WTC11 (cell line): ENCODE data around the gene ADARB2. TPM values are rescaled to one million over a fixed set of nuclear protein-coding genes. Genes with fewer than 3 reads are reported as not detected.

Source experiments
- ATAC-seq: fragments of 200-7000 bp; cut with Tn5 transposase; 2 replicates; pipeline ENCODE4 v1.10.0; 2021; ENCODE audit warnings: mild to moderate bottlenecking, moderate library complexity
- CTCF ChIA-PET: fragments of 300-600 bp; sonication (Branson Sonifier 250); formaldehyde crosslinking; loops from one replicate; lab custom pipeline; 2021; ENCODE audit warnings: antibody characterized with exemption; lab: Charles Lee
- POLR2A ChIA-PET: fragments of 350-600 bp; sonication (Branson Sonifier 250); formaldehyde crosslinking; loops from one replicate; lab custom pipeline; 2021; ENCODE audit warnings: antibody characterized with exemption; lab: Charles Lee
- DNase-seq: peaks from one replicate; pipeline ENCODE4 v3.0.0; 2021; ENCODE audit warnings: low spot score
- H3K27ac Mint-ChIP-seq: 2 replicates; pipeline ENCODE4 v1.8.0; 2021; ENCODE audit warnings: mixed read lengths
- H3K27me3 Mint-ChIP-seq: 2 replicates; pipeline ENCODE4 v1.8.0; 2021; ENCODE audit warnings: low read depth, mild to moderate bottlenecking, moderate library complexity, mixed read lengths
- H3K36me3 Mint-ChIP-seq: 2 replicates; pipeline ENCODE4 v1.8.0; 2021; ENCODE audit warnings: mixed read lengths
- H3K4me1 Mint-ChIP-seq: 2 replicates; pipeline ENCODE4 v1.8.0; 2022; ENCODE audit warnings: mixed read lengths
- H3K4me3 Mint-ChIP-seq: 2 replicates; pipeline ENCODE4 v1.8.0; 2021; ENCODE audit warnings: mild to moderate bottlenecking, moderate library complexity, mixed read lengths
- H3K9me3 Mint-ChIP-seq: 2 replicates; pipeline ENCODE4 v1.8.0; 2021; ENCODE audit warnings: mixed read lengths
- CREB1 ChIP-seq: sonication (generic); formaldehyde crosslinking; IDR thresholded peaks from 2 replicates; pipeline ENCODE4 v1.8.0; 2023; ENCODE audit warnings: mild to moderate bottlenecking, missing genetic modification reagents
- E2F4 ChIP-seq: sonication (generic); formaldehyde crosslinking; IDR thresholded peaks from 2 replicates; pipeline ENCODE4 v1.8.1; 2022; ENCODE audit warnings: low read depth, mild to moderate bottlenecking, moderate library complexity, missing genetic modification reagents, borderline replicate concordance
- ELF4 ChIP-seq: sonication (generic); formaldehyde crosslinking; IDR thresholded peaks from 2 replicates; pipeline ENCODE4 v1.8.1; 2022; ENCODE audit warnings: low read depth, mild to moderate bottlenecking, moderate library complexity, missing genetic modification reagents
- ERG ChIP-seq: fragments of 250-450 bp; sonication (Bioruptor Pico); IDR thresholded peaks from 2 replicates; pipeline ENCODE4 v1.8.0; 2021; ENCODE audit warnings: mild to moderate bottlenecking
- ESRRA ChIP-seq: sonication (generic); formaldehyde crosslinking; IDR thresholded peaks from 2 replicates; pipeline ENCODE4 v1.8.1; 2022; ENCODE audit warnings: mild to moderate bottlenecking, missing genetic modification reagents, borderline replicate concordance
- FOXJ3 ChIP-seq: sonication (generic); formaldehyde crosslinking; IDR thresholded peaks from 2 replicates; pipeline ENCODE4 v1.9.0; 2021; ENCODE audit warnings: missing genetic modification reagents, mild to moderate bottlenecking, borderline replicate concordance
- FOXK1 ChIP-seq: sonication (generic); formaldehyde crosslinking; IDR thresholded peaks from 2 replicates; pipeline ENCODE4 v1.8.0; 2022; ENCODE audit warnings: mild to moderate bottlenecking, moderate library complexity, missing genetic modification reagents
- GTF2I ChIP-seq: fragments of 250-450 bp; sonication (Bioruptor Pico); conservative IDR thresholded peaks from 2 replicates; pipeline ENCODE4 v1.4.0; 2021; ENCODE audit warnings: mild to moderate bottlenecking
- MLX ChIP-seq: sonication (generic); formaldehyde crosslinking; IDR thresholded peaks from 2 replicates; pipeline ENCODE4 v1.8.1; 2023; ENCODE audit warnings: mild to moderate bottlenecking, missing genetic modification reagents, moderate library complexity
- MXD4 ChIP-seq: fragments of 250-450 bp; sonication (Bioruptor Pico); IDR thresholded peaks from 2 replicates; pipeline ENCODE4 v1.8.0; 2021; ENCODE audit warnings: mild to moderate bottlenecking, moderate library complexity, borderline replicate concordance
- NFE2L1 ChIP-seq: sonication (generic); formaldehyde crosslinking; IDR thresholded peaks from 2 replicates; pipeline ENCODE4 v1.8.1; 2023; ENCODE audit warnings: missing genetic modification reagents
- NR1H2 ChIP-seq: sonication (generic); formaldehyde crosslinking; IDR thresholded peaks from 2 replicates; pipeline ENCODE4 v1.9.0; 2021; ENCODE audit warnings: mild to moderate bottlenecking, moderate library complexity, missing genetic modification reagents
- NR2C2 ChIP-seq: sonication (generic); formaldehyde crosslinking; IDR thresholded peaks from 2 replicates; pipeline ENCODE4 v1.8.0; 2022; ENCODE audit warnings: mild to moderate bottlenecking, missing genetic modification reagents
- NR3C1 ChIP-seq: sonication (generic); formaldehyde crosslinking; conservative IDR thresholded peaks from 2 replicates; pipeline ENCODE4 v1.8.1; 2023; ENCODE audit warnings: low read depth, mild to moderate bottlenecking, missing genetic modification reagents
- RELA ChIP-seq: sonication (generic); formaldehyde crosslinking; IDR thresholded peaks from 2 replicates; pipeline ENCODE4 v1.8.1; 2022; ENCODE audit warnings: missing genetic modification reagents, mild to moderate bottlenecking, borderline replicate concordance
- TEAD4 ChIP-seq: sonication (generic); formaldehyde crosslinking; IDR thresholded peaks from 2 replicates; pipeline ENCODE4 v1.8.0; 2022; ENCODE audit warnings: mild to moderate bottlenecking, missing genetic modification reagents
- ZNF416 ChIP-seq: fragments of 250-450 bp; sonication (Bioruptor Pico); IDR thresholded peaks from 2 replicates; pipeline ENCODE4 v1.9.0; 2021; ENCODE audit warnings: mild to moderate bottlenecking, inconsistent platforms
- ZNF671 ChIP-seq: fragments of 250-450 bp; sonication (Bioruptor Pico); IDR thresholded peaks from 2 replicates; pipeline ENCODE4 v1.8.0; 2021; ENCODE audit warnings: mild to moderate bottlenecking
- total RNA-seq: library from RNA; stranded (reverse); gene quantifications from 3 replicates; pipeline ENCODE4 v1.2.3, GENCODE V29; 2021

ADARB2 gene
- total RNA-seq, 1 experiment from 2014 or later, result 3.7 TPM

- TF ChIP-seq NFE2L1 (CRISPR knock-in tag), result no peak
Measured at GRCh38 chr10:1396297-1396635, 341.1 kb downstream of the ADARB2 start (continued).

GRCh38 chr10:1395481-1396296 is 341.6 kb downstream of the ADARB2 start:
- TF ChIP-seq ZNF671, result no peak
- no peak for TF ChIP-seq ELF4 (CRISPR knock-in tag)
- no peak for TF ChIP-seq TEAD4
- no peak for TF ChIP-seq GTF2I (CRISPR knock-in tag)
- no peak for TF ChIP-seq NR1H2
- no peak for TF ChIP-seq CREB1 (CRISPR knock-in tag)
- no peak for TF ChIP-seq FOXK1
- no peak for TF ChIP-seq E2F4
- TF ChIP-seq ESRRA, result no peak
- TF ChIP-seq NR3C1 (CRISPR knock-in tag), result no peak
- TF ChIP-seq FOXJ3 (CRISPR knock-in tag), result no peak
- TF ChIP-seq ERG (CRISPR knock-in tag), result no peak
- no peak for TF ChIP-seq NR2C2 (CRISPR knock-in tag)
- no peak for TF ChIP-seq RELA (CRISPR knock-in tag)
- CTCF ChIA-PET, result interaction anchor here (0.6 to 2.2 kb wide), 5 partner anchors 8 to 152 kb away, joined by 3 to 10 read pairs (median 5); no protein-coding TSS in a partner anchor
- H3K4me1 Mint-ChIP-seq, result peaks cover 9% of the 10 kb centered on the region
- POLR2A ChIA-PET, result interaction anchor here (0.7 kb wide), 1 partner anchor 22 kb away, joined by 3 read pairs; no protein-coding TSS in a partner anchor
- H3K27me3 Mint-ChIP-seq, result no peaks in the 10 kb centered on the region; the same call in 1 of the 2 replicates
- DNase-seq (no peak), ATAC-seq (no peak)
- no peaks in the 10 kb centered on the region for H3K9me3 Mint-ChIP-seq
- H3K27ac Mint-ChIP-seq, result no peak overlapping the region
- no peaks in the 10 kb centered on the region for H3K36me3 Mint-ChIP-seq
- H3K4me3 Mint-ChIP-seq, result no peak overlapping the region

- ChIA-PET CTCF (interaction anchor here (1.6 to 2.2 kb wide), 4 partner anchors 9 to 151 kb away, joined by 4 to 10 read pairs (median 6); no protein-coding TSS in a partner anchor), POLR2A (no interaction called here)
- no peak overlapping the region for H3K27ac Mint-ChIP-seq
- H3K36me3 Mint-ChIP-seq, result no peaks in the 10 kb centered on the region
- TF ChIP-seq MXD4 (CRISPR knock-in tag), result no peak
- no peak overlapping the region for H3K4me3 Mint-ChIP-seq
- H3K4me1 Mint-ChIP-seq, result peaks cover 12% of the 10 kb centered on the region
- H3K27me3 Mint-ChIP-seq, result no peaks in the 10 kb centered on the region
- DNase-seq (no peak), ATAC-seq (no peak)
- H3K9me3 Mint-ChIP-seq, result no peaks in the 10 kb centered on the region
Measured at GRCh38 chr10:1395025-1395480, 342.3 kb downstream of the ADARB2 start.

GRCh38 chr10:1394155-1394912 is 343.0 kb downstream of the ADARB2 start:
- H3K36me3 Mint-ChIP-seq, result no peaks in the 10 kb centered on the region
- CTCF ChIA-PET, result interaction anchor here (0.9 to 2.2 kb wide), 4 partner anchors 10 to 150 kb away, joined by 4 to 10 read pairs (median 4); no protein-coding TSS in a partner anchor
- TF ChIP-seq ZNF416 (CRISPR knock-in tag), result no peak
- TF ChIP-seq MLX, result no peak
- ATAC-seq, result no peak
- H3K4me3 Mint-ChIP-seq, result no peak overlapping the region
- no peak for DNase-seq
- peaks cover 6% of the 10 kb centered on the region for H3K4me1 Mint-ChIP-seq
- H3K27me3 Mint-ChIP-seq, result no peaks in the 10 kb centered on the region
- POLR2A ChIA-PET, result no interaction called here
- no peaks in the 10 kb centered on the region for H3K9me3 Mint-ChIP-seq
- no peak overlapping the region for H3K27ac Mint-ChIP-seq
